BLaER1 treated with 17β-estradiol and CSF1 and Interleukin-3, amounts not matched to agents 10 nM and 100 nM (cell line): ENCODE results near the gene RUBCN.
"Not testable (repeated sequence)": the region's sequence is repeated elsewhere in the genome, so short reads cannot be mapped to it uniquely, and the experiment has no call there.

ENCODE experiments used
- H3K27ac ChIP-seq, 11 experiments: shearing (Covaris generic); formaldehyde crosslinking; 2 replicates each; pipeline ENCODE4 v1.8.1; 2022
- H3K27me3 ChIP-seq, 11 experiments: shearing (Covaris generic); formaldehyde crosslinking; 2 replicates each; pipeline ENCODE4 v1.8.1; 2022
- H3K36me3 ChIP-seq, 11 experiments: shearing (Covaris generic); formaldehyde crosslinking; 2 replicates each; pipeline ENCODE4 v1.8.1; 2022
- H3K4me1 ChIP-seq, 10 experiments: shearing (Covaris generic); formaldehyde crosslinking; 2 replicates each; pipeline ENCODE4 v1.8.1; 2022
- H3K4me2 ChIP-seq, 11 experiments: shearing (Covaris generic); formaldehyde crosslinking; 2 replicates each; pipeline ENCODE4 v1.8.1; 2022
- H3K4me3 ChIP-seq, 10 experiments: shearing (Covaris generic); formaldehyde crosslinking; 2 replicates each; pipeline ENCODE4 v1.8.1; 2022
- H3K9ac ChIP-seq, 11 experiments: shearing (Covaris generic); formaldehyde crosslinking; 2 replicates each; pipeline ENCODE4 v1.8.1; 2022
- H3K9me3 ChIP-seq, 11 experiments: shearing (Covaris generic); formaldehyde crosslinking; replicated peaks in 1 of 11; 2 replicates each; pipeline ENCODE4 v1.8.1; 2022
- H4K20me1 ChIP-seq, 11 experiments: shearing (Covaris generic); formaldehyde crosslinking; 2 replicates each; pipeline ENCODE4 v1.8.1; 2022

Gene RUBCN

DNA sequence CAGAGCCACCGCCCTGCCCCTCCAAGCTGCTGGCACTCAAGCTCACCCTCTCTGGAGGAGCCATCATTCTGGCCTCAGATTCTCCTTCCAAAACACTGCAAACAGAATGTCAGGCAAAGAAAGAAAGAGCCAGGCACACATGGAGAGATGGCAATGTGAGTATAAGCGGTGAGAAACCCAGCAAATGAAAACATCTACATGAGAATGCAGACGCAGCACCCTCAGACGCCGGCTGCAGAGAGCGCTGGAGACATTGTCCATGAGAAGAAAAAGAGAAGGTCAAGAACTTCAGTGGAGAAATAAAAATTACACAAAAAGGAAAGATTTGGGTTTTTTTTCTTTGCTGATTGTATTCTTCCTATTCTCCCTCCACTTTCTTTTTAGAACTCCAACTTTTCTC is 74.4 kb downstream of the RUBCN start:
- Histone ChIP-seq H3K27ac (peak overlapping the region in 3 of 11 experiments; percentile 37 to 60 (median 59); a peak in 3 of 22 replicates), H3K9ac (peak overlapping the region in 2 of 11 experiments; percentile 21 to 45; a peak in 1 of 22 replicates), H3K4me2 (peak overlapping the region in 8 of 11 experiments; percentile 37 to 78 (median 70); a peak in 15 of 22 replicates), H3K4me1 (peaks cover 0 to 60% (median 44%) of the 10 kb centered on the region in 10 experiments; a peak in 17 of 20 replicates), H3K27me3 (peaks cover 0 to 22% (median 0%) of the 10 kb centered on the region in 11 experiments; a peak in 7 of 22 replicates)
- not testable (repeated sequence) for H3K4me3 ChIP-seq, H4K20me1 ChIP-seq, H3K36me3 ChIP-seq, H3K9me3 ChIP-seq

DNA sequence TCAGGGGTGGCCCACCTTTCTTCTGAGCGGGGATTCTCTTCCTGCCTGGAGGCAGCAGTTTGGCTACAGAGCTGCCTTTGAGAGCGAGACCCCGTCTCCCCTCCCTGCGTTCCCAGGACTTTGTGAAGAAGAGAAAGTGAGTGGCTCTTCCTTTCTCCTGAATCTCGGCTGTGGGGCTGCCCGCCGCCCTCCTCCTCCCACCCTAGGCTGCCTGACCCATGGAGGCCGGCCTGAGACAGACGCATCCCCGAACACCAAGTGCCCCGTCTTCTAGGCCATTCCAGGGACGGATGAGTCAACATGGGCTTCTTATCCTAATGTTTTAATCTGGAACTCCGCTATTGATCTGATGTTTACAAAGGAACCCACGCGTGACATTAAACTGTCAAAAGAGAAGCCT is 74.8 kb downstream of the RUBCN start:
- H4K20me1 ChIP-seq: not testable (repeated sequence)
- peaks cover 0 to 64% (median 49%) of the 10 kb centered on the region in 10 experiments; a peak in 17 of 20 replicates for H3K4me1 ChIP-seq
- H3K4me2 ChIP-seq: peak overlapping the region in 8 of 11 experiments; percentile 37 to 78 (median 70); a peak in 17 of 22 replicates

DNA sequence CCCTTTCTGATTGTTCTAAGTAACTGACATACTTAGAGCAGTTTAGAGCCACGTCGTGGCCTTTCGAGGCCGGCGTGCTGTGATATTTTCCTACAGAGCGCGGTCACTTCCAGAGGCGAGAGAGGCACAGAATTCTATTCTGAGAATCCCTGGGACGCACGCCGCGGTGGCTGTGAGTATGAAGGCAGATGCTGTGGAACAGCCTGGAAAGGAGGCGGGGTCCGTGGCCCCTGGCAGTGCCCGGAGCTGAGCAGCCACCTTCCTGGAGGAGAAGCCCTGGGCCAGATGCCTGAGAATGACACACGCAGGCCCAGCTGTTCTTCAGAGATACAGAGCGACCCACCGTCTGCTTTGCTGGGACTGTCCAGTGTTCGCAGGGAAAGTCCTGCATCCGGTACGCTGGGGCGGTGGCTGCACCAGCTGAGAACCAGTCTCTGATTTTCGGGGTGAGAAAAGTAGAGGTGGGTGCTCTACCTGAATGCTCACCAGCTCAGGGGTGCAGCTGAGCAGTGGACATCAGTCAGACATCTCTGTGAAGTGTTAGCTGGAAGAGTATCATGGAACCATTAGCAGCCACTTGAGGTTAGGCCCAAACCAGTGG is 75.4 kb downstream of the RUBCN start:
- H3K4me2 ChIP-seq: peak overlapping the region in 8 of 11 experiments; percentile 37 to 78 (median 70); a peak in 17 of 22 replicates
- peaks cover 0 to 30% (median 0%) of the 10 kb centered on the region in 11 experiments; a peak in 7 of 22 replicates for H3K27me3 ChIP-seq
- peaks cover 0 to 67% (median 52%) of the 10 kb centered on the region in 10 experiments; a peak in 17 of 20 replicates for H3K4me1 ChIP-seq
- not testable (repeated sequence) for H3K36me3 ChIP-seq, H3K4me3 ChIP-seq, H3K9me3 ChIP-seq, H4K20me1 ChIP-seq
- H3K27ac ChIP-seq: peak overlapping the region in 4 of 11 experiments; percentile 37 to 60 (median 50); a peak in 6 of 22 replicates
- H3K9ac ChIP-seq: peak overlapping the region in 2 of 11 experiments; percentile 21 to 45; a peak in 1 of 22 replicates

More for the DNA sequence above, 74.8 kb downstream of the RUBCN start:
- Histone ChIP-seq H3K27me3 (peaks cover 0 to 26% (median 0%) of the 10 kb centered on the region in 11 experiments; a peak in 7 of 22 replicates), H3K27ac (peak overlapping the region in 4 of 11 experiments; percentile 37 to 60 (median 50); a peak in 7 of 22 replicates), H3K9ac (peak overlapping the region in 2 of 11 experiments; percentile 21 to 45; a peak in 3 of 22 replicates)
- not testable (repeated sequence) for H3K9me3 ChIP-seq, H3K4me3 ChIP-seq, H3K36me3 ChIP-seq

DNA sequence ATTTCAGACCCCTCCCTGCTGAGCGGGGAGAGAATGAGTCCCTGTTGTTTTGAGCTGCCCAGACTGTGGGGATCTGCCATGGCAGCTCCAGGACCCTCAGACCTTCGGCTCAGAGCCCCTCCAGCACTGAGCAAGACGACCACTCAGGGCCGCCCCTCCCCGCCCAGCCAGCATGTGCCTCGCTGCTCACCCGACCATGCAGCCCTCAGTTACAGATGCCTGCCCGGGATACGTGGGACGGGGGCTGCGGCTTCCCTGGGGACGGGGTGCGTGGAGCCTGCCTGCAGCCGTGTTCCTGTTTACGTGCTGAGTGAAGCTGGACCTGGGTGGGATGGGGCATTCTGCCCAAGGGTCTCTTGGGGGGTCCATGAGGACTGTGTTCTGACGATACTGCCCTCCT is 77.0 kb downstream of the RUBCN start:
- Histone ChIP-seq H3K4me3 (peak overlapping the region in 4 of 10 experiments; percentile 12 to 40 (median 32); a peak in 4 of 20 replicates), H3K27me3 (peaks cover 0 to 29% (median 0%) of the 10 kb centered on the region in 11 experiments; a peak in 7 of 22 replicates), H3K4me2 (peak overlapping the region in 10 of 11 experiments; percentile 37 to 94 (median 80); a peak in 18 of 22 replicates), H3K9ac (peak overlapping the region in 8 of 11 experiments; percentile 0 to 73 (median 54); a peak in 11 of 22 replicates), H3K4me1 (peaks cover 0 to 72% (median 53%) of the 10 kb centered on the region in 10 experiments; a peak in 17 of 20 replicates), H3K27ac (peak overlapping the region in 7 of 11 experiments; percentile 16 to 77 (median 71); a peak in 12 of 22 replicates)
- not testable (repeated sequence) for H3K9me3 ChIP-seq, H4K20me1 ChIP-seq, H3K36me3 ChIP-seq

DNA sequence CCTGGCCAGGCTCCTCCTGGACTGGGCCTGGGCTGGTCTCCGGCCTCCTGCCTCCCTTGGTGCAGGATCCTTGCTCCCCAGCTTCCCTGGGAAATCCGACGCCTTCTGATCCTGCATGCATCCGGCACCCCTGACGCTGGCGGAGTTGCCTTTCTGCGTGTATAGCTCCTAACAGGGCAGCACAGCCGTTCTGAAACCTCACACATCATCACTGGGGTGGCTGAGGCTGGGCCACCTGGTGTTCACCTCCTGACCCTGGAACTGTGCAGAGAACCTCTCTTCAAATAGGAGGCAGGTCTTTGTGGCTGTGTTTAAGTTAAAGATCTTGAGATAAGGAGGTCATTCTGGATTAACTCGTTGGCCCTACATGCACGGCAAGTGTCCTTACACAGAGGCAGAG is 77.6 kb downstream of the RUBCN start:
- not testable (repeated sequence) for H3K9me3 ChIP-seq, H3K36me3 ChIP-seq, H4K20me1 ChIP-seq
- Histone ChIP-seq H3K9ac (peak overlapping the region in 4 of 11 experiments; percentile 54 to 78 (median 72); a peak in 7 of 22 replicates), H3K4me2 (peak overlapping the region in 9 of 11 experiments; percentile 64 to 94 (median 82); a peak in 16 of 22 replicates), H3K27ac (peak overlapping the region in 4 of 11 experiments; percentile 56 to 77 (median 68); a peak in 8 of 22 replicates), H3K27me3 (peaks cover 0 to 25% (median 0%) of the 10 kb centered on the region in 11 experiments; a peak in 7 of 22 replicates), H3K4me3 (peak overlapping the region in 3 of 10 experiments; percentile 32 to 57 (median 54); a peak in 4 of 20 replicates), H3K4me1 (peaks cover 0 to 67% (median 51%) of the 10 kb centered on the region in 10 experiments; a peak in 17 of 20 replicates)

DNA sequence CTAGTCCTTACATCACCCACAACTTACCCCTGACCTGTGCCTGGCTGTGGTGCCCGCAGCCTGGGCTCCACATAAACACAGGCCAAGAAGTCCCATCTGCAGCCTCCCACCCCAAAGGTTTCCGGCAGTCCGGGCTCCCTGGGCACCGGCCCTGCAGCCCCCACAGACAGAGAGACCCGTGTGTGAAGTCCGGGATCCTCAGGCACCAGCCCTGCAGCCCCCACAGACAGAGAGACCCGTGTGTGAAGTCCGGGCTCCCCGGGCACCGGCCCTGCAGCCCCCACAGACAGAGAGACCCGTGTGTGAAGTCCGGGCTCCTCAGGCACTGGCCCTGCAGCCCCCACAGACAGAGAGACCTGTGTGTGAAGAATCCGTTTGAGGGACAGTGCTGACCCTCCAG is 78.0 kb downstream of the RUBCN start:
- H3K4me2 ChIP-seq: peak overlapping the region in 9 of 11 experiments; percentile 54 to 94 (median 78); a peak in 18 of 22 replicates
- not testable (repeated sequence) for H3K36me3 ChIP-seq, H3K9me3 ChIP-seq, H4K20me1 ChIP-seq
- peaks cover 0 to 64% (median 48%) of the 10 kb centered on the region in 10 experiments; a peak in 17 of 20 replicates for H3K4me1 ChIP-seq
- peak overlapping the region in 2 of 10 experiments; percentile 54 to 57; a peak in 4 of 20 replicates for H3K4me3 ChIP-seq
- peaks cover 0 to 25% (median 0%) of the 10 kb centered on the region in 11 experiments; a peak in 7 of 22 replicates for H3K27me3 ChIP-seq
- H3K9ac ChIP-seq: peak overlapping the region in 5 of 11 experiments; percentile 44 to 78 (median 72); a peak in 9 of 22 replicates
- H3K27ac ChIP-seq: peak overlapping the region in 7 of 11 experiments; percentile 35 to 77 (median 68); a peak in 12 of 22 replicates

DNA sequence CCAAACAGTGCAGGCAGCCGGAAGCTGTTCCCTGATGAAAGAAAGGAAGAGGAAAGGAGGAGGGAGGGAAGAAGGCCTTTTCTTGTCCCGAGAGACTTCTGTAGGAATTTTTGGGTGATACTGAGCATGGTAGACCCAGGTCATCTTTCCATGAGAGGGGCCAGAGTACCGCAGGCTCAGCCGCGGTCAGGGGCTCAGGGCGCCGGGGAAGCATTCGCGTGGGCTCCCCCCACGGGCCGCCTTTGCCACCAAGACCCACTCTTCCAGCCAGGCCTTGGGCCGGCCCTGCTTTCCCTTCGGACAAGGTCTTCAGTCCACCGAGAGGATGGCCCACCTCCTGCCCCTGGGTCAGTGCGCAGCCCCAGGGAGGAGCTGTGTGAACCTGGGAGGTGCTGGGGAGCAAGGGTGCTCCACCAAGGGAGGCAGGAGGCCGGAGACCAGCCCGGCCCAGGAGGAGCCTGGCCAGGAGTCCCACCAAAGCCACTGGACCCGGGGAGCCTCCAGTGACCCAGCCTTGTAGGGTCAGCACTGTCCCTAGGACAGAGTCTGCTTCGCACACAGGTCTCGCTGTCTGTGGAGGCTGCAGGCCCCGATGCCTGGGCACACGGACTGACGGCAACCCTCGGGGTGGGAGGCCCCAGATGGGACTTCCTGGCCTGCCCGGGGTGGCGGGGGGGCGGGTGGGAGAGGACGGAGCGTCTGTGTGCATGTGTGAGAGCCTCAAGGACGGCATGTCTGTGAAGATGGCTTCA is 79.0 kb downstream of the RUBCN start:
- H3K4me3 ChIP-seq: peak overlapping the region in 2 of 10 experiments; percentile 38 to 46; a peak in 3 of 20 replicates
- H4K20me1 ChIP-seq, H3K9me3 ChIP-seq, H3K36me3 ChIP-seq: not testable (repeated sequence)
- peak overlapping the region in 7 of 11 experiments; percentile 35 to 79 (median 75); a peak in 12 of 22 replicates for H3K27ac ChIP-seq
- H3K27me3 ChIP-seq: peaks cover 0 to 25% (median 0%) of the 10 kb centered on the region in 11 experiments; a peak in 7 of 22 replicates
- peak overlapping the region in 5 of 11 experiments; percentile 40 to 71 (median 63); a peak in 9 of 22 replicates for H3K9ac ChIP-seq
- H3K4me2 ChIP-seq: peak overlapping the region in 8 of 11 experiments; percentile 52 to 86 (median 76); a peak in 16 of 22 replicates
- H3K4me1 ChIP-seq: peaks cover 0 to 59% (median 45%) of the 10 kb centered on the region in 10 experiments; a peak in 17 of 20 replicates

DNA sequence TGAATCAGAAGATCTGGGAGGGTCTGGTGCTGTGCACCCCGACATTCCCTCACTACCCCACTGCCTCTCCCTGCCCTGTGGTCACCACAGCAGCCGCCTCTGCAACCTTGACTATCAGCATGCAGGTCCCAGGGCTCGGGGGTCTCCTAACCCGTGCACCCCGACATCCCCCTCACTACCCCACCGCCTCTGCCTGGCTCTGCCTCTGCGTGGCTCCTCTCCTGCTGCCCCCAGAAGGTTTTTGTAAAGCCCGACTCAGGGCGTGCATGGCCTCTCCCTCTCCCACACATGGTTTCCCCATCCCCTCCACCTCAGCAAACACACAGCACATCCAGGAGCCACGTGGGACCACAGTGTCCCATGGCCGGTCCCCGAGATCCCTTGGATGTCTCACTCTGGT is 79.7 kb downstream of the RUBCN start:
- H4K20me1 ChIP-seq, H3K36me3 ChIP-seq, H3K9me3 ChIP-seq: not testable (repeated sequence)
- peaks cover 0 to 51% (median 38%) of the 10 kb centered on the region in 10 experiments; a peak in 17 of 20 replicates for H3K4me1 ChIP-seq
- peak overlapping the region in 10 of 11 experiments; percentile 46 to 86 (median 72); a peak in 19 of 22 replicates for H3K4me2 ChIP-seq
- peak overlapping the region in 2 of 10 experiments; percentile 38 to 46; a peak in 4 of 20 replicates for H3K4me3 ChIP-seq
- H3K27ac ChIP-seq: peak overlapping the region in 7 of 11 experiments; percentile 35 to 79 (median 75); a peak in 12 of 22 replicates
- H3K9ac ChIP-seq: peak overlapping the region in 5 of 11 experiments; percentile 40 to 71 (median 63); a peak in 9 of 22 replicates
- peaks cover 0 to 25% (median 0%) of the 10 kb centered on the region in 11 experiments; a peak in 7 of 22 replicates for H3K27me3 ChIP-seq

DNA sequence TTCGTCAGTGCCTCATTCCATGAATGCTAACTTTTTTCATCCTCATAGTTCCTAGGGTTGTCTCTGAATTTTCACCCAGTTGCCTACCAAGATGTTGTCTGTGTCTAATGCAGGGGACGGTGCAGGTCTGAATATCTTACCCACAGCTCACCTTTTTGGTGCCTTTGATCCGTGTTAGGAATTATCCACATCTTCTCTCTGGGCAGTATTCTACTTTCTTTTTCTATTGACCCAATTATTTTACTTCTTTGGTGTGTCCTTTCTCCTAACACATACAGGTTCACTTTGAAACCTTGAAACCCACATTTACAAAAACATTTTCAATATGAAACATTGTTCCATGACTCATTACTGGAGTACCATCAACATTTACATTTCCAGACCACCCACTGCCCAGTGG is 80.6 kb downstream of the RUBCN start:
- Histone ChIP-seq H3K4me2 (peak overlapping the region in 6 of 11 experiments; percentile 31 to 86 (median 76); a peak in 10 of 22 replicates), H3K4me1 (peaks cover 0 to 47% (median 31%) of the 10 kb centered on the region in 10 experiments; a peak in 17 of 20 replicates), H3K27me3 (peaks cover 0 to 25% (median 0%) of the 10 kb centered on the region in 11 experiments; a peak in 7 of 22 replicates)
- not testable (repeated sequence) for H3K36me3 ChIP-seq, H3K4me3 ChIP-seq, H4K20me1 ChIP-seq, H3K9me3 ChIP-seq, H3K27ac ChIP-seq, H3K9ac ChIP-seq

DNA sequence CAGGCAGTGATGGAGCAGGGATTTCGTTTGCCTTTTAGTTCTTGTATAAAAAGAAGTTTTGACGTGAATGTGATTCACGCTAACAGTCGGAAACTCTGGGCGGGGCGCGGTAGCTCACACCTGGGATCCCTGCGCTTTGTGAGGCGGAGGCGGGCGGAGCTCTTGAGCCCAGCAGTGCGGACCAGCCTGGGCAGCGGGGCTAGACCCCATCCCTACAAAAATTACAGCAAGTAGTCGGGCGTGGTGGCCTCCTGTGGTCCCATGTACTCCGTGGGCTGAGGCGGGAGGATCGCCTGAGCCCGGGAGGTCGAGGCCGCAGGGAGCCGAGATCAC is 81.7 kb downstream of the RUBCN start:
- H3K27me3 ChIP-seq: peaks cover 0 to 22% (median 0%) of the 10 kb centered on the region in 11 experiments; a peak in 7 of 22 replicates
- not testable (repeated sequence) for H3K4me2 ChIP-seq, H4K20me1 ChIP-seq, H3K9me3 ChIP-seq, H3K4me3 ChIP-seq, H3K9ac ChIP-seq, H3K27ac ChIP-seq, H3K36me3 ChIP-seq
- peaks cover 0 to 42% (median 28%) of the 10 kb centered on the region in 10 experiments; a peak in 17 of 20 replicates for H3K4me1 ChIP-seq

DNA sequence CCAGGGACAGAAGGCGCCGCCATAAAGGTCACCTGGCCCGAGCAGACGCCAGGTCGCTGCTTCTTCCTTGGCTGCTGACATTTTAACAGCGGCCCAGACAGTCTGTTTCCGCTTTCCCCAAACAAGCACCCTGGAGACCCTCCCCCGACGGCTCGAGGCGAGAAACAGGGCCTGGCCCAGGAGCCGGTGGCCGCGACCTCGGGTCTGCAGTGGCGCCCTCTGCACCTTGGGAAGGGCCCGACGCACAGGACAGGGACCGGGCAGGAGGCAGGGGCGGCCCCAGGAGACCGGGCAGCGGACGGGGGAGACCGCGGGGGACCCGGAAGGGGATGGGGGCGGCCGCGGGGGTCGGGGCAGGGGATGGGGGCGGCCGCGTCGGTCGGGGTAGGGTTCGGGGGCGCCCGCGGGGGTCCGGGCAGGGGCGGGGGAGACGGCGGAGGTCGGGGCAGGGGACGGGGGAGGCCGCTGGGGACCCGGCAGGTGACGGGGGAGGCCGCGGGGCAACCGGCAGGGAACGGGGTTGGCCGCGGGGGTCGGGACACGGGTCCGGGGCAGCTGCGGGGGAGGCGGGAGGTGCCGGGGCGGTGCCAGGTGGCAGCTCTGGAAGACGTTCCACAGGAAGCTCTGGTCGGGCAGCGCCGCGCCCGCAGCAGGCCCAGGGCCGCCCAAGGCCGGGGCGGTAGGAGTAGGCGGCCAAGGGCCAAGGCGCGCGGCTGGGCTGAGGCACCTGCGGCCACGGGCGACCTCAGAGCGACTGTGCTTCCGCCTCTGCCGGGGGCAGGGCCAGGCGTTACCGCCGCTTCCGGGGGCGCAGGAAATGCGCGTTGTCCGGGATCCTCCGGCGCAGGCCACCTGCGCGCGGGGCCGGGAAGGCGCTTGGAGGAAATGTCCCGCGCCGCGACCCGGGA is 82.4 kb downstream of the RUBCN start:
- peak overlapping the region in 7 of 10 experiments; percentile 37 to 64 (median 49); a peak in 8 of 20 replicates for H3K4me3 ChIP-seq
- H3K9me3 ChIP-seq, H3K36me3 ChIP-seq, H4K20me1 ChIP-seq: not testable (repeated sequence)
- H3K4me1 ChIP-seq: peaks cover 0 to 36% (median 22%) of the 10 kb centered on the region in 10 experiments; a peak in 16 of 20 replicates
- peak overlapping the region in 10 of 11 experiments; percentile 45 to 68 (median 54); a peak in 11 of 22 replicates for H3K4me2 ChIP-seq
- peaks cover 0 to 15% (median 0%) of the 10 kb centered on the region in 11 experiments; a peak in 5 of 22 replicates for H3K27me3 ChIP-seq
- H3K9ac ChIP-seq: peak overlapping the region in 6 of 11 experiments; percentile 48 to 72 (median 56); a peak in 7 of 22 replicates
- H3K27ac ChIP-seq: peak overlapping the region in 7 of 11 experiments; percentile 34 to 68 (median 61); a peak in 11 of 22 replicates
